SU-DHL-6 (cell line): ENCODE results near the gene CKS1B.

ENCODE experiments used
- H2AFZ ChIP-seq: fragments of 200-600 bp; sonication (generic); 2 replicates; pipeline ENCODE4 v1.6.1; 2014; ENCODE audit warnings: low read depth, mild to moderate bottlenecking, moderate library complexity, mixed read lengths, antibody characterized with exemption, low read length; ENCODE audit not compliant: severe bottlenecking
- H3F3A ChIP-seq: fragments of 200-600 bp; shearing (Covaris generic); 2 replicates; pipeline ENCODE4 v1.6.0; 2016; ENCODE audit warnings: antibody characterized with exemption, mild to moderate bottlenecking; ENCODE audit not compliant: insufficient read depth
- H3K27ac ChIP-seq: fragments of 200-600 bp; sonication (generic); 2 replicates; pipeline ENCODE4 v1.5.1; 2016; ENCODE audit warnings: low read depth, mild to moderate bottlenecking, low read length, moderate library complexity, mixed read lengths
- H3K27me3 ChIP-seq: fragments of 200-600 bp; sonication (generic), shearing (Covaris generic); 2 replicates; pipeline ENCODE4 v1.6.0; 2014; ENCODE audit warnings: mild to moderate bottlenecking, low read length
- H3K36me3 ChIP-seq: fragments of 200-600 bp; sonication (generic); 2 replicates; pipeline ENCODE4 v1.6.1; 2014; ENCODE audit warnings: mild to moderate bottlenecking, low read length, mixed read lengths
- H3K4me2 ChIP-seq: fragments of 300-600, 200-600 bp; shearing (Covaris generic), sonication (generic); 2 replicates; pipeline ENCODE4 v1.6.0; 2014; ENCODE audit warnings: low read length, low read depth, mild to moderate bottlenecking; ENCODE audit not compliant: poor library complexity, severe bottlenecking
- H3K4me3 ChIP-seq: fragments of 200-600 bp; sonication (generic); 2 replicates; pipeline ENCODE4 v1.5.1; 2014; ENCODE audit warnings: antibody characterized with exemption, low read length, mild to moderate bottlenecking, mixed read lengths; ENCODE audit not compliant: insufficient read depth, poor library complexity, severe bottlenecking
- H3K79me2 ChIP-seq: fragments of 200-600 bp; sonication (generic); 2 replicates; pipeline ENCODE4 v1.6.1; 2014; ENCODE audit warnings: mild to moderate bottlenecking, low read length, moderate library complexity; ENCODE audit not compliant: insufficient read depth
- H3K9ac ChIP-seq: fragments of 200-600 bp; sonication (generic); 2 replicates; pipeline ENCODE4 v1.7.0; 2014; ENCODE audit warnings: mild to moderate bottlenecking, low read length
- H3K9me2 ChIP-seq: fragments of 200-600 bp; sonication (generic); replicated peaks from 2 replicates; pipeline ENCODE4 v1.6.1; 2014; ENCODE audit warnings: low read length; ENCODE audit not compliant: insufficient read depth
- H3K9me3 ChIP-seq: fragments of 200-600 bp; sonication (generic); 2 replicates; pipeline ENCODE4 v1.6.1; 2014; ENCODE audit warnings: low read length, mixed read lengths; ENCODE audit not compliant: insufficient read depth
- H4K20me1 ChIP-seq: fragments of 200-600 bp; sonication (generic); 2 replicates; pipeline ENCODE4 v1.6.1; 2014; ENCODE audit warnings: low read depth, mild to moderate bottlenecking, antibody characterized with exemption, low read length, moderate library complexity, mixed read lengths
- EZH2phosphoT487 ChIP-seq: fragments of 200-600 bp; sonication (generic), shearing (Covaris generic); conservative IDR thresholded peaks from 2 replicates; pipeline ENCODE4 v1.6.1; 2018; ENCODE audit warnings: mild to moderate bottlenecking, antibody characterized with exemption, low read length, moderate library complexity, mixed read lengths
- TF ChIP-seq, protein P1 (sequence below): fragments of 200-600 bp; sonication (generic); IDR thresholded peaks from one replicate; pipeline ENCODE4 v1.5.1; 2017; ENCODE audit warnings: antibody characterized with exemption, mild to moderate bottlenecking, low read length, moderate library complexity; ENCODE audit not compliant: insufficient read depth, poor library complexity, severe bottlenecking

The CKS1B gene

DNA sequence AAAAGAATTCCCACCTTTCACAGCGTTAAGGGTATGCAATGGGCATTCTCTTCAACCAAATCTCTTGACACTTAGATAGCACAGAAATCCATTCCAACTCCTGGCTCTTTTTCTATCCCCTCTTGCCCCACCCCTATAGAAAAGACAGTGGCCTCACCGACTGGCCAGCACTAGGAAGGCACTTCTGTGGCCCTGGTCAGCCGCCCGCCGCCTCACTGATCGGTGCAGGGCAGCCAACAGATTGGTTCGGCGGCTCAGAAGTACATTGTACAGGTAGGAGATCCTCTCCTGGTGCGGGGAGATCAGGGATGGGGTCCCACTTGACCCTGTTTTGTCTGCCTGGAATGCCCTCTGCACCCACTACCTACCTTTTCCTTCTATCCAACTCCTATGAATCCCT, 49.8 kb downstream of the CKS1B start:
- H3F3A ChIP-seq: no peaks in the 10 kb centered on the region
- no peak overlapping the region for H3K27ac ChIP-seq
- H3K4me3 ChIP-seq: no peak overlapping the region
- H3K27me3 ChIP-seq: no peaks in the 10 kb centered on the region
- no peak for TF ChIP-seq EZH2phosphoT487
- TF ChIP-seq, protein P1, sequence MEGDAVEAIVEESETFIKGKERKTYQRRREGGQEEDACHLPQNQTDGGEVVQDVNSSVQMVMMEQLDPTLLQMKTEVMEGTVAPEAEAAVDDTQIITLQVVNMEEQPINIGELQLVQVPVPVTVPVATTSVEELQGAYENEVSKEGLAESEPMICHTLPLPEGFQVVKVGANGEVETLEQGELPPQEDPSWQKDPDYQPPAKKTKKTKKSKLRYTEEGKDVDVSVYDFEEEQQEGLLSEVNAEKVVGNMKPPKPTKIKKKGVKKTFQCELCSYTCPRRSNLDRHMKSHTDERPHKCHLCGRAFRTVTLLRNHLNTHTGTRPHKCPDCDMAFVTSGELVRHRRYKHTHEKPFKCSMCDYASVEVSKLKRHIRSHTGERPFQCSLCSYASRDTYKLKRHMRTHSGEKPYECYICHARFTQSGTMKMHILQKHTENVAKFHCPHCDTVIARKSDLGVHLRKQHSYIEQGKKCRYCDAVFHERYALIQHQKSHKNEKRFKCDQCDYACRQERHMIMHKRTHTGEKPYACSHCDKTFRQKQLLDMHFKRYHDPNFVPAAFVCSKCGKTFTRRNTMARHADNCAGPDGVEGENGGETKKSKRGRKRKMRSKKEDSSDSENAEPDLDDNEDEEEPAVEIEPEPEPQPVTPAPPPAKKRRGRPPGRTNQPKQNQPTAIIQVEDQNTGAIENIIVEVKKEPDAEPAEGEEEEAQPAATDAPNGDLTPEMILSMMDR: no peak
- no peak overlapping the region for H3K4me2 ChIP-seq
- H3K9me2 ChIP-seq: no peaks in the 10 kb centered on the region
- H2AFZ ChIP-seq: no peak overlapping the region
- no peaks in the 10 kb centered on the region for H3K36me3 ChIP-seq
- H3K79me2 ChIP-seq: no peaks in the 10 kb centered on the region
- no peaks in the 10 kb centered on the region for H4K20me1 ChIP-seq
- H3K9ac ChIP-seq: no peak overlapping the region
- H3K9me3 ChIP-seq: no peaks in the 10 kb centered on the region

DNA sequence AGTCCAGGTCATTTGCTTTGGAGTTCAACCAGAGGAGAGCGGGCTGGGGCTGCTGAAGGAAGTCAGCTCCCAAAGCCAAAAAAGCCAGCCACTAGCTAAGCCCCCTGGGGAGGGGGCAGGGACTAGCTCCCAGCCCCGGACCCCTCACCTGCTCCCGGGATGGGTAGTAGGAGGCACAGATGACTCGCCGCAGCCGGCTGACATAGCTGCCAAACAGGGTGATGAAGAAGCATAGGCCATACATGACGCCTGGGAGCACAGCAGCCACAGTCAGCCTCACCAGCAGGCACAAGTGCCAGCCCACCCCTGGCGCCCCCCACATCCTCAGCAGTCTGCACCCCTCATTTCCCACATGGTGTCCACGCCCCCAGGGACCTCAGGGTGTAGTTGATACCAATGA, 51.7 kb downstream of the CKS1B start:
- H3K4me3 ChIP-seq: no peak overlapping the region
- no peak overlapping the region for H3K27ac ChIP-seq
- no peaks in the 10 kb centered on the region for H4K20me1 ChIP-seq
- TF ChIP-seq, protein P1: no peak
- no peak for TF ChIP-seq EZH2phosphoT487
- no peaks in the 10 kb centered on the region for H3K36me3 ChIP-seq
- no peak overlapping the region for H3K9ac ChIP-seq
- no peak overlapping the region for H2AFZ ChIP-seq
- H3K9me3 ChIP-seq: no peaks in the 10 kb centered on the region
- H3K27me3 ChIP-seq: no peaks in the 10 kb centered on the region
- H3F3A ChIP-seq: no peaks in the 10 kb centered on the region
- H3K79me2 ChIP-seq: no peaks in the 10 kb centered on the region
- no peak overlapping the region for H3K4me2 ChIP-seq
- H3K9me2 ChIP-seq: no peaks in the 10 kb centered on the region

DNA sequence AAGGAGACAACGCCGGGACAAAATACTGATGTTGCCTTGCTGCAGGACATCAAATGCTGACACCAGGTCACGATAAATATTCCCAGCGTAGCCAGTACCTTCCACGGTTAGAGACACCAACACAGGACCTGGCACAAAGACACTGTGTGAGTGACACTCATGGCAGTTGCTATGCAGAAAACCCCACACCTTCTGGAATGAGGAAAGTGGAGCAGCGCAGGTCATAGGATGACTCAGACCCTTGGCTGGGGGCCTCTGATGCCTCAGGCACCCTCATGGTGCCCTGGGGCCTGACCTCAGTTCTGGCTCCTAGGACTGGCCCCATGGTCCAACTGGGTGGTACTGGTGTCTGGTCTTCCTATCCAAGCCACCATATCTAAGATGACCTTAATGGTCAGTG, 52.1 kb downstream of the CKS1B start:
- H3K9me3 ChIP-seq: no peaks in the 10 kb centered on the region
- TF ChIP-seq, protein P1: no peak
- no peak for TF ChIP-seq EZH2phosphoT487
- no peak overlapping the region for H3K27ac ChIP-seq
- no peak overlapping the region for H2AFZ ChIP-seq
- no peaks in the 10 kb centered on the region for H3K36me3 ChIP-seq
- H3K79me2 ChIP-seq: no peaks in the 10 kb centered on the region
- no peak overlapping the region for H3K4me2 ChIP-seq
- no peak overlapping the region for H3K9ac ChIP-seq
- H3K9me2 ChIP-seq: no peaks in the 10 kb centered on the region
- no peaks in the 10 kb centered on the region for H4K20me1 ChIP-seq
- H3K4me3 ChIP-seq: no peak overlapping the region
- no peaks in the 10 kb centered on the region for H3K27me3 ChIP-seq
- no peaks in the 10 kb centered on the region for H3F3A ChIP-seq
